GM18858 (cell line): Measurements from ENCODE around the gene TXLNA.

Source experiments
- ATAC-seq: cut with Tn5 transposase; IDR thresholded peaks from one replicate; pipeline ENCODE4 v1.9.1; 2021; ENCODE audit not compliant: unreplicated experiment

Gene TXLNA

DNA sequence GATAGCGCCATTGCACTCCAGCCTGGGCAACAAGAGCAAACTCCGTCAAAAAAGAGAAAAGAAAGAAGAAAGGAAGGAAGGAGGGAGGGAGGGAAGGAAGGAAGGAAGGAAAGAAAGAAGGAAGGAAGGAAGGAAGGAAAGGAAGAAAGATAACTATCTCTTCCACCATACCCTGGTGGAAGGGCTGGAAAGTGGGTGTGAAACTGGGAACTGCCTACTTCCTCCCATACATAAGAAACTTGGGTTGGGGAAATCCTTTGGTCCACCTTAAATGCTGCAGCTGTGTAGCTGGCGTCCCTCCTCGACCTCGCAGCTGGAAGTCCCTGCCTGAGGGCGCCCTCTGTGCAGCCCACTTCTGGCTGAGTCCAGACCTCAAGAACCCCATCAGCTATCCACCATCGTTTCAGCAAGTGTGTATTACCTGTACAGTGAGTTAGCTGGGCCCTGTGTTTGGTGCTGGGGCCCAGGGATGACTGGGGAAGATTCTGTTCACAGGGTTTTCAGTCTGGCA, 62.9 kb downstream of the TXLNA start:
- no peak for ATAC-seq

DNA sequence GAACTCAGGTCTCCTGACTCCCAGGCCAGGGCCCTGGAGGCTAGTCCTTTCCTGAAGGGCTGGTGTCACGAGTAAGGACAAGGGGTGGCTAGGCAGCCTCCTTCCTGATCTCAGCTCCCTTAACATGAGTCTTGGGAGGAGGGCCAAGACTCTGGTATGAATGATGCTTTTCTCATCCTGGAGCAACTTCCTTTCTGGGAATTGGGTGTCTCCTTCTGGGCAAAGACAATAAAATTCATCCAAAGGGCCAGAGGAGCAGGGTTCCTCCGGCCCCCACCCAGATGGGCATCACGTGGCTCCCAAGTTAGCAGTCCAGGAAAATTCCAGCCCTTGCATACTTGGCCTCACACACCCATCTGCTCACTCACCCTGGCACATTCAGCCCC, 67.4 kb downstream of the TXLNA start, which contains the start of gene FAM167B:
TSS of gene FAM167B (plus strand) at position 335 of the 386 bp plus-strand sequence. CDS start 200 bp downstream, outside the sequence.
- no peak for ATAC-seq

DNA sequence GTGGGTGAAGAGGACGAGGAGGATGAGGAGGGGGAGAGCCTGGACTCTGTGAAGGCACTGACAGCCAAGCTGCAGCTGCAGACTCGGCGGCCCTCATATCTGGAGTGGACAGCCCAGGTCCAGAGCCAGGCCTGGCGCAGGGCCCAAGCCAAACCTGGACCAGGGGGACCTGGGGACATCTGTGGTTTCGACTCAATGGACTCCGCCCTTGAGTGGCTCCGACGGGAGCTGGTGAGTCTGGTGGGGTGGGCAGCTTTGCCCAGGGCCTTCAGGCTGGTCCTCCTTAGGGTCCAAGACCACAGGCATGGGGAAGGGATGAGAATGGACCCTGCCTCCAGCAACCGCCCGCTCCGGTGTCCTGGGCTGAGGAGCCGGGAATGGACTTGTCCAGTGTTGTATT, 68.0 kb downstream of the TXLNA start:
- ATAC-seq = no peak
